NOMO-1 treated with DMSO at 0.1 percent for 48 hours (cell line): ENCODE measurements around the gene FMOD.

Source experiments
- DNase-seq: peaks from one replicate; lab custom pipeline; 2025; ENCODE audit not compliant: unreplicated experiment; lab: John Stamatoyannopoulos, UW

FMOD gene

DNA sequence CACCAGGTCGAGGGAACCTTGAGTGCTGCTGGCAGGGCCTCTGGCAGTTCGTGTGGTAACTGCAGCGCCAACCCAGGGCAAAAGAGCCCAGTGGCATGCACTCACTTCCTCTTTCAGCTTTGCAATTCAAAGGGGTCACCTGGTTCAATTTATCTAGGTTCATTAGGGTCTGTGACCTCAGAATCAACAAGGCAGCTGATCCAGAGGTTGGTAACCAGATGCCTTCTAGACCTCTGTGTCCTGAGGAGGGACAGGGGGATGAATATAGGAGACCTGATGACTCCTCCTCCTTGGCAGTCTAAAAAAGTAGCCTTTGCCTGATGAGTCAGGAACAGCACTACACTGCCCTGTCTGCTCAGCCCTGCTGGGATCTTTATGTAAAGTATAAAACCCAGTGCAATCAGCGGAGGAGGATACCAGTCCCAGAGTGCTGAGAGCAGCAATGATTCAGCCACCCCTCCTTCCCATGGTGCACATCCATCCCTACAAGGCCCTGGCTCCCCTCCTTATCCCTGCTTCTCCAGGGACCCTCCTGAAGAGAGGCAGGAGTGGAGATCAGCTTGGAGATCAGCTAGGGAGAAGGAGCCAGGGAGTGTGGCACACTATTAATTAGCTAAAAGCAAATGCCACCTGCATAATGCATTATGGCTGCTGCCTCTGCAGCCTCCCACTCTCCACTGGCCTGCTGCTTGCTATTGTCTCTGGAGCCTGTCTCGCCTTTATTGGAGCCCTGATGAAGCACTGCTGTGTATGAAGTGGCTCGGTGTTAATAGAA is 11.2 kb upstream of the FMOD start:
- peak; percentile 59 for DNase-seq

DNA sequence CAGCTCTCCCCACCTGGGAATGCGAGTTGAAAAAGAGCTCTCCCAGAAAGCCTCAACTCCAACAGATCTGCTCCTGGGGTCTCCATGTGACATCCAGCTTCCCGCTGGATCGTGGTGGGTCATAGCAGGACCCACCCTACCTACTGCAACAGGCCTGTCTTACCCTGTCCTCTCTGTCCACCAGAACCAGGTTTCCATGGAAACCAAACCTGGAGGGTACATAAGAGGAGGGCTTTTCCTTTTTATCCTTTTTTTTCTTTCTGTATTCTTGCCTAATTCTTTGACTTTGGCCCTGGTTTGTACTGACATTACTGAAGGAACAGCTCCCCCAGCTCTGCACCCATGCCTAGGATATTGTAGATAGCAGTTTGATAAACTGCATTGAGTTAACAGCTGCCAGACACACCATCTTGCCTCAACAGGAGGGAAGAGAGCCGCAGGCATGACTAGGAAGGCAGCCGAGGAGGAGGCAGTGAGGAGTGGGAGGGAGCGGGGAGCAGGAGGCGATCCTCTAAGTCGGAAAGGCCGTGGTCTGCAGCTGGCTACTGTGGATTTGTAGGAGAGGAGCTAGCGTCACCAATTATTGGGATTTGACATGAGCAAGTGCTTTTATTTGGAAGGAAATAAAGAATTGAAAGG is 9.7 kb upstream of the FMOD start:
- no peak for DNase-seq

DNA sequence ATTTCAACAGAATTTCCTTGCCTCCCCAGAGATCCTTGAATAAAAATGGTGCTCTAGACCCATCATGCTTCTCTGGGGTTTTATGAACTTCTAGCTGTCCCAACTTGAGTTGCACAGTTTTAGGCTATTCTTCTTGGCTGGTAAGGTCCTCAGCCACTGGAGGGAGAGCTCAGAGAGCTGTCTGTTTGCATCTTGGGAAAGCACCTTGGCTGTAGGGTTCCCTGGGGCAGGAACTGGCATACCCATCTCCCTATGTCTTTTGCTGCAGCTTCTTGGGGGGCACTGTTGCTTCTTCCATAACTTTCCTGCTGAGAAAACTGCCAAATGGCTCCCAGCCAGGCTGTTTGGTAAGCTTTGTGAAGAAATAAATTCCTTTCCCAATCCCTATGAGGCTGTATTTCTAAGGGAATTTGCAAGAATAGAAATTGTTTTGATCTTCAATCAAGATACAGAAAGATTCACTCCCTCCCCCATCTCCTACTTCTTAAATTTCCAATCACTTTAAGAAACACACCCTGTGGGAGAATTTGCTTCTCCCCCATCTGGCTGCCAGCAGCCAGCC is 8.2 kb upstream of the FMOD start:
- no peak for DNase-seq

DNA sequence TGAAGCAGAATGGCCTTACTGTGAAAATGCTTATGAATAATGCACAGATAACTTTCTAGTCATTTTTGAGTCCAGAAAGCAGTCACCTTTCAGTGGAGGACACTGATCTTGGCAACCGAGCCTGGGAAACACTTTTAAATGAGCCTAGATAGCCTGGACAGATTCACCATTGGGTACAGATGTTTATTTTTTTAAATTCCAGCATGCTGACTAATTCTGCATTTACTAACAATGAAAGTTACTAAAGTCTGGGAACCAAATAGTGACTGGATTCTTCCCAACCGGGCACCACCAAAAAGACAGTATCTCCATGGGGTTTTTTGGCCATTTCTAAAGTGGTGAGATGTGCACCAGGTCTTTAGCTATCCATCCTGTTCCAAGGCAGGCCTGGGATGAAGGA is 3.3 kb upstream of the FMOD start:
- no peak for DNase-seq

DNA sequence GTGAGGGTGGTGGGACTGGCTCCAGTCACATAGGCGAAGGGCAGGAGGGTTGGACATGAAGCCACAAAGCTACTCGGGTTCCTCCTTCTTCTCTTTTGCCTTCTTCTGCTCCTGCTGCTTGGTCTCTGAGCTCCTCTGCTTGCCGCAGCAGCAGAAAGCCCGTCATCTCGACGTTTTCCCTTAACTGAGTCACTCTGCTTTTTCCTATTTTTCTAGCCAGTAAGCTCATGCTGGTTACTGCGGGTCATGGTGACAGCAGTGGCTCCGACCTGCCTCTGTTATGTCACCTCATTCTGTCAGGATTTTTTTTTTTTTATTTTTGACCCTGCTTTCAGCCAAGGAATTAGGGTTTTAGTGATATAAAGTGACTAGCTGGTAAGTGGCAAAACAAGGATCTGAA is 2.6 kb upstream of the FMOD start:
- no peak for DNase-seq

- DNase-seq, result no peak
Measured at GRCh38 chr1:203349773-203350524, 973 bp downstream of the FMOD start.

GRCh38 chr1:203349166-203349565 is 1.8 kb downstream of the FMOD start:
- DNase-seq, result no peak

- no peak for DNase-seq
Measured at GRCh38 chr1:203346769-203347102, 4.2 kb downstream of the FMOD start.

GRCh38 chr1:203346060-203346768 is 4.7 kb downstream of the FMOD start:
- no peak for DNase-seq

- no peak for DNase-seq
Measured at GRCh38 chr1:203343956-203344754, 6.8 kb downstream of the FMOD start.

- DNase-seq, result peak; percentile 1
Measured at GRCh38 chr1:203342192-203342940, 8.6 kb downstream of the FMOD start.

DNA sequence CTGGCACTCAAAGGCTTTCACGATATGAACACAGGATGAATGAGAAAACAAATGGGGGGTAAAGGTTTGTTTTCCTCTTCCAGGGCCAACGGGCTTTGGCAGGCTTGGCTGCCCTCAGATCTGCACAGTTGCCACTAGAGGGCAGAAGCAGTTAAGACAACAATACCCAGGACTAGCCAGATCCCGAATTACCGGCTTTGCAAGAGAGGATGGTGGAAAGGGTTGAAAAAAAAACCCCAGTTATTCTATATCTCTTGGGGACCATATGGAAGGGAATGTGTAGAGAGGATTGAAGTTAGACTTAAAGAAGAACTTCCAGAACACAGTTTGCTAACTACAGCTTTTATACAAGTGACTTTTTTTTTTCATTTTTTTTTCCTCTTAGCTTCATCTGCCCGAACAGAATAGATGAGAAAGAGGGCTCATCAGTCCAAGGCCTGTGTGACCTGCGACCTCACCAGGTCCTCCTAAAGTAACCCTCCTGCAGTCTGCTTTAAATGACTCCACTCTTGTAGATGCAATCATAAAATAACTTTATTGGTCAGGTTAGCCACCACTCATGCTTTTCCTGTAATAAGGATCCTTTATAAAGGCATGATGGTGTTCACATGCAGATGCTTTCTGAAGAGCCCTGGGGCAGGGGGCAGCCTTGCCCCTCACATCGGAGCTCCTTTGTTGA is 10.7 kb downstream of the FMOD start:
- peak; percentile 63 for DNase-seq

DNA sequence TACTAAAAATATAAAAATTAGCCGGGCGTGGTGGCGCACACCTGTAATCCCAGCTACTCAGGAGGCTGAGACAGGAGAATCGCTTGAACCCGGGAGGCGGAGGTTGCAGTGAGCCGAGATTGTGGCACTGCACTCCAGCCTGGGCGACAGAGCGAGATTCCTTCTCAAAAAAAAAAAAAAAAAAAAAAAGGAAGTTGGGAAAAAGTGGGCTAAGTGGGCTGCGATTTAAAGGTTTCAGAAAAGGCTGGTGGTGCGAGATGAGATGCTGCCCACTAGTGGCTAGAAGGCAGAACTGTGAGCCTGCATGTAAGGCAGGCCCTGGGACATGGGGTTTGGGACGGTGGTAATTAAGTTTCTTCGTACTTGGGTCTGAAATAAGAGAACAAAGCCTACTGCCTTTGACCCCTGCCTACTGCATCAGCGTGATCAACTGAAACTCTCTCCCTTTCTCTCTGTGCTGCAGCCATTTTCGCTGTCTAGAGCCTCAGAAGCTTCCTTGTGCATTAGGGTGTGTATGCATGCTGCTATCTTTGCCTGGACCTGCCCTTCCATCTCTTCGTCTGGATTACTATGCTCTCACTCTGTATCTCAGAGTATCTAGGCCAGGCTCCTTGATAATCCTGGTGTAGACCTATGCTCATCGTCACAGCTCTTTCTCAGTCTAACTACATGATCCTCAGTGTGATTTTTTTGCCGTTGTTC is 12.4 kb downstream of the FMOD start:
- peak; percentile 46 for DNase-seq

DNA sequence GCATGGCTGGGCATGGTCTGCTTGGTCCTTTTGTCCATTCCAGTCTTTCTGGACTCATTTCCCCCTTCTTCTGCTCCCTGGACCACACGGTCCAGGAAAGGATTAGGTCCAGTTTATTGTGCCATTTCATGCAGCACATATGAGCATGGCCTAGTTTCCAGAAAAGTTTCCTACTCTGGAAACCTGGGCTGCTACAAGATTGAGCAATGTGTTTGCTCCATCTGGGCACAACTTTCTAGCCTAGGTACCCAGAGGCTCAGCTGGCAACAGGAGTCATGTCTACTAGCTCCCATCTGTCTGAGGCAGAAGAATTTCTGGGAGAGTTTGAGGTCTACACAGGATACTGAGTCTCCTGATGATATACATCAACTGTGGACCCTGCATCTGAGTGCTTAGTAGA is 14.8 kb downstream of the FMOD start:
- no peak for DNase-seq

DNA sequence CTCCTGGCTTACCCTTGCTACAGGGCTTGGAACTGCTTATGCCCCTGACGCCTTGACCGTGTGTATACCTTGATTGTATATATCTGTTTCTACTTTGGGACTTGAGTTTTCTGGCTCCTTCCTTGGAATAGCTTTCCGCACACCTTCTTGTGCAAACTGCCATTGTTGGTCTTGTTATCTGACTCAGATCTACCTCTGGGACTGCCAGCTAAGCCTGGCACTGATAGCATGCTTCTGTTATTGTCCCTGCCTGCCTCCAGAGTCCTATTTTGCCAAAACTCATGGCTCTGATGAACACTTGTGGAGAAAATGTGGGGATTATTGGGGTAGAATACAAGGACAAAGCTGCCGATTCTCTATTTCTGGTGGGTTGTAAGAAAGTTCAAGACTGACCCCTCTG is 15.4 kb downstream of the FMOD start:
- no peak for DNase-seq

- no peak for DNase-seq
Measured at GRCh38 chr1:203331224-203331623, 19.7 kb downstream of the FMOD start.

GRCh38 chr1:203328714-203329122 is 22.2 kb downstream of the FMOD start:
- no peak for DNase-seq

GRCh38 chr1:203327684-203328457 is 23.1 kb downstream of the FMOD start:
- DNase-seq, result peak; percentile 84
